Astrocyte (in vitro differentiated cells and primary cell): ENCODE results near the gene MADCAM1. TPM values are rescaled to one million over a fixed set of nuclear protein-coding genes. Genes with fewer than 3 reads are reported as not detected.

ENCODE experiments used
- DNase-seq: peaks from one replicate; pipeline ENCODE4 v3.0.0-alpha.2; 2010; ENCODE audit warnings: low read depth
- FAIRE-seq: peaks from 2 replicates; lab custom pipeline; 2011; peaks lifted over from hg19 to GRCh38; lab: Jason Lieb, UNC
- H2AFZ ChIP-seq: 2 replicates; pipeline ENCODE4 v1.6.0; 2012; ENCODE audit warnings: low read depth, low read length, inconsistent platforms
- H3K27ac ChIP-seq: 2 replicates; pipeline ENCODE4 v1.5.1; 2011; ENCODE audit warnings: low read depth, low read length, inconsistent platforms
- H3K27me3 ChIP-seq: 2 replicates; pipeline ENCODE4 v1.6.0; 2011; ENCODE audit warnings: low read length, inconsistent platforms; ENCODE audit not compliant: insufficient read depth
- H3K36me3 ChIP-seq: 2 replicates; pipeline ENCODE4 v1.5.1; 2011; ENCODE audit warnings: low read length, inconsistent platforms; ENCODE audit not compliant: insufficient read depth
- H3K4me1 ChIP-seq: 2 replicates; pipeline ENCODE4 v1.5.1; 2011; ENCODE audit warnings: low read length, inconsistent platforms; ENCODE audit not compliant: insufficient read depth
- H3K4me2 ChIP-seq: 2 replicates; pipeline ENCODE4 v1.6.0; 2012; ENCODE audit warnings: low read length, inconsistent platforms
- H3K4me3 ChIP-seq: 2 replicates; pipeline ENCODE4 v1.5.1; 2011; ENCODE audit warnings: low read depth, mild to moderate bottlenecking, low read length, inconsistent platforms; ENCODE audit not compliant: insufficient read depth
- H3K79me2 ChIP-seq: 2 replicates; pipeline ENCODE4 v1.6.0; 2012; ENCODE audit warnings: mild to moderate bottlenecking, low read length, inconsistent platforms; ENCODE audit not compliant: insufficient read depth
- H3K9ac ChIP-seq: 2 replicates; pipeline ENCODE4 v1.6.0; 2012; ENCODE audit warnings: mild to moderate bottlenecking, low read length, inconsistent platforms
- H3K9me3 ChIP-seq: 2 replicates; pipeline ENCODE4 v1.5.1; 2012; ENCODE audit warnings: low read depth, mild to moderate bottlenecking, low read length, inconsistent platforms; ENCODE audit not compliant: insufficient read depth
- H4K20me1 ChIP-seq: 2 replicates; pipeline ENCODE4 v1.6.0; 2012; ENCODE audit warnings: low read length, inconsistent platforms; ENCODE audit not compliant: insufficient read depth
- H3K27ac Mint-ChIP-seq: one replicate; pipeline ENCODE4 v1.8.0; 2021; ENCODE audit warnings: mild to moderate bottlenecking, mixed read lengths; ENCODE audit not compliant: unreplicated experiment
- H3K27me3 Mint-ChIP-seq: one replicate; pipeline ENCODE4 v1.8.0; 2021; ENCODE audit warnings: low read depth, mixed read lengths; ENCODE audit not compliant: unreplicated experiment
- H3K36me3 Mint-ChIP-seq: one replicate; pipeline ENCODE4 v1.8.0; 2021; ENCODE audit warnings: low read depth, mixed read lengths; ENCODE audit not compliant: unreplicated experiment
- H3K4me1 Mint-ChIP-seq: one replicate; pipeline ENCODE4 v1.8.0; 2021; ENCODE audit warnings: low read depth, mixed read lengths; ENCODE audit not compliant: unreplicated experiment
- H3K4me3 Mint-ChIP-seq: one replicate; pipeline ENCODE4 v1.8.0; 2021; ENCODE audit warnings: mild to moderate bottlenecking, moderate library complexity, mixed read lengths; ENCODE audit not compliant: unreplicated experiment
- H3K9me3 Mint-ChIP-seq: one replicate; pipeline ENCODE4 v1.8.0; 2021; ENCODE audit warnings: mild to moderate bottlenecking, mixed read lengths; ENCODE audit not compliant: unreplicated experiment
- CTCF ChIP-seq: IDR thresholded peaks from 2 replicates; pipeline ENCODE4 v1.5.1; 2011; ENCODE audit warnings: low read depth, mild to moderate bottlenecking, inconsistent platforms, low read length, moderate library complexity; ENCODE audit not compliant: insufficient read depth
- EZH2 ChIP-seq: IDR thresholded peaks from 2 replicates; pipeline ENCODE4 v1.6.1; 2012; ENCODE audit warnings: mild to moderate bottlenecking, low read length, inconsistent platforms; ENCODE audit not compliant: insufficient read depth
- total RNA-seq: library from RNA; stranded (reverse); gene quantifications from 2 replicates; pipeline ENCODE4 v1.2.1, GENCODE V29; 2021

Gene MADCAM1
- total RNA-seq, 1 donor from 2014 or later, result 0.57 TPM

GRCh38 chr19:497869-498510, 1.7 kb downstream of the MADCAM1 start:
- Mint-ChIP-seq H3K27me3 (peaks cover 27% of the 10 kb centered on the region), H3K4me1 (no peaks in the 10 kb centered on the region), H3K27ac (no peak overlapping the region), H3K4me3 (no peak overlapping the region), H3K9me3 (peaks cover 6% of the 10 kb centered on the region), H3K36me3 (peaks cover 5% of the 10 kb centered on the region)
- H3K4me2 ChIP-seq, result no peak overlapping the region
- peaks cover 12% of the 10 kb centered on the region for H3K27me3 ChIP-seq
- no peak overlapping the region for H3K27ac ChIP-seq
- DNase-seq (no peak), FAIRE-seq (no peak)
- no peak for TF ChIP-seq CTCF
- TF ChIP-seq EZH2, result peak; percentile 99
- no peak overlapping the region for H3K9ac ChIP-seq
- no peak overlapping the region for H3K4me3 ChIP-seq
- peaks cover 2% of the 10 kb centered on the region for H4K20me1 ChIP-seq
- H3K4me1 ChIP-seq, result no peaks in the 10 kb centered on the region
- no peaks in the 10 kb centered on the region for H3K36me3 ChIP-seq
- H3K79me2 ChIP-seq, result no peaks in the 10 kb centered on the region
- H3K9me3 ChIP-seq, result peaks cover 3% of the 10 kb centered on the region
- no peak overlapping the region for H2AFZ ChIP-seq

- Mint-ChIP-seq H3K27me3 (peaks cover 27% of the 10 kb centered on the region), H3K4me1 (no peaks in the 10 kb centered on the region), H3K4me3 (no peak overlapping the region), H3K27ac (no peak overlapping the region), H3K9me3 (peaks cover 6% of the 10 kb centered on the region), H3K36me3 (peaks cover 5% of the 10 kb centered on the region)
- no peak overlapping the region for H3K9ac ChIP-seq
- TF ChIP-seq CTCF, result no peak
- TF ChIP-seq EZH2, result no peak
- H3K4me1 ChIP-seq, result no peaks in the 10 kb centered on the region
- H4K20me1 ChIP-seq, result peaks cover 2% of the 10 kb centered on the region
- H3K36me3 ChIP-seq, result no peaks in the 10 kb centered on the region
- FAIRE-seq (no peak), DNase-seq (no peak)
- H3K79me2 ChIP-seq, result no peaks in the 10 kb centered on the region
- H3K27me3 ChIP-seq, result peaks cover 12% of the 10 kb centered on the region
- no peak overlapping the region for H3K4me2 ChIP-seq
- H3K9me3 ChIP-seq, result peaks cover 3% of the 10 kb centered on the region
- H2AFZ ChIP-seq, result no peak overlapping the region
- no peak overlapping the region for H3K4me3 ChIP-seq
- no peak overlapping the region for H3K27ac ChIP-seq
Observed at GRCh38 chr19:498511-498891, 2.2 kb downstream of the MADCAM1 start.

DNA sequence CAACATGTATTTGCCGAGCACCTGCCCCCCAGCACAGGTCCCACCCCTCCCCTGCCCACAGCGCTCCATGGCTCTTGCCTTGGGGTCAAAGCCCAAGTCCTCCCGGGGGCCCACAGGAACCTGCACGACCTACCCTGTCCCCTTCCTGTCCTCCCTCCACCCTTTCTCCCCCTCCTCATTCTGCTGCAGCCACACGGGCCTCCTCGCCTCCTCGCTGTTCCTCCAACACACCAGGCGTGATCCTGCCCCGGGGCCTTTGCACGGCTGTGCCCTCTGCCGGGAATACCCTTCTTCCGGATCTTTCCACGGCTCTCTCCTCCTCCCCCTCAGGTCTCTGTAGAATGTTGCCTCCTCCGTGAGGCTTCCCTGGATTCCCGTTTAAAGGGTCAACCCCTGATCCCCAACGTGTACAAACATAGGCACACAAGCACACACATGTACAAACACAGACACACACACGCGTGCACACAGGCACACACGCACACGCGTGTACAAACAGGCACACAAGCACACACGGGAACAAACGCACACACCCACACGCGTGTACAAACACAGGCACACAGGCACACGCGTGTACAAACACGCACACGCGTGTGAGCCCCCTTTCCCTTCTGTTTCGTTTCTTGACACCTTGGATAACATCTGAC, 2.8 kb downstream of the MADCAM1 start:
- no peak for FAIRE-seq
- H3K79me2 ChIP-seq, result no peaks in the 10 kb centered on the region
- H3K4me3 ChIP-seq, result no peak overlapping the region
- no peaks in the 10 kb centered on the region for H3K36me3 ChIP-seq
- H3K9me3 Mint-ChIP-seq, result peaks cover 6% of the 10 kb centered on the region
- H3K4me2 ChIP-seq, result no peak overlapping the region
- no peak overlapping the region for H3K9ac ChIP-seq
- H3K27ac Mint-ChIP-seq, result peak overlapping the region; percentile 55
- H3K4me1 Mint-ChIP-seq, result no peaks in the 10 kb centered on the region
- peaks cover 27% of the 10 kb centered on the region for H3K27me3 Mint-ChIP-seq
- peaks cover 3% of the 10 kb centered on the region for H3K36me3 Mint-ChIP-seq
- H3K4me3 Mint-ChIP-seq, result no peak overlapping the region
- no peak overlapping the region for H2AFZ ChIP-seq
- no peak for DNase-seq
- H3K4me1 ChIP-seq, result no peaks in the 10 kb centered on the region
- peaks cover 2% of the 10 kb centered on the region for H4K20me1 ChIP-seq
- peaks cover 12% of the 10 kb centered on the region for H3K27me3 ChIP-seq
- TF ChIP-seq EZH2, result no peak
- peaks cover 3% of the 10 kb centered on the region for H3K9me3 ChIP-seq
- no peak overlapping the region for H3K27ac ChIP-seq
